ENCODE data around the gene GFRA1. TPM values are rescaled to one million over a fixed set of nuclear protein-coding genes. Genes with fewer than 3 reads are reported as not detected.

The GFRA1 gene
- total and polyA plus RNA-seq, 12 donors = 0.38 to 9.3 (median 1.7) TPM

DNA sequence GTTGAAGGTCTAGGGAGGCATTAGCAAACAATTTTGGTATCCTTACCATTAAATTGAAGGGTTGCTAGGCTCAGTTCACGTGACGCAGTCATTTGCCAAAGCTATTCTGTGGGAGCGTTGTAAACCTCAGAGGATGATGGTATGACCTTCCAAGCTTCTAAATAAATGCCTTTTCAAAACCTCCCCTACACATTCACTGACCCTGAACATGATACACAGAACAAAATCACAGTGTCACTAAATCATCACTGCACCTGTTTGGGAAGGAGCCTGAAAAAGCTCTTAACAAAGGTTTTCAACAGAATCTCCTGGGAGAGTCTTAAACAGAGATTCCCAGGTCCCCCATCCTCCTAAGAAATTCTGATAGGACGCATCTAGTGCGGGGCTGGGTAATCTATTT lies 38.0 kb upstream of the GFRA1 start:
- Histone ChIP-seq H3K36me3 (no peaks in the 10 kb centered on the region), H3K9me3 (no peaks in the 10 kb centered on the region), H3K4me3 (no peak overlapping the region), H3K27ac (no peak overlapping the region), H3K4me1 (no peaks in the 10 kb centered on the region), H3K27me3 (peaks cover 0 to 3% (median 0%) of the 10 kb centered on the region in 7 donors)
- intact Hi-C loops (cut with DNase I) = no loop called here
- TF ChIP-seq, protein P1, sequence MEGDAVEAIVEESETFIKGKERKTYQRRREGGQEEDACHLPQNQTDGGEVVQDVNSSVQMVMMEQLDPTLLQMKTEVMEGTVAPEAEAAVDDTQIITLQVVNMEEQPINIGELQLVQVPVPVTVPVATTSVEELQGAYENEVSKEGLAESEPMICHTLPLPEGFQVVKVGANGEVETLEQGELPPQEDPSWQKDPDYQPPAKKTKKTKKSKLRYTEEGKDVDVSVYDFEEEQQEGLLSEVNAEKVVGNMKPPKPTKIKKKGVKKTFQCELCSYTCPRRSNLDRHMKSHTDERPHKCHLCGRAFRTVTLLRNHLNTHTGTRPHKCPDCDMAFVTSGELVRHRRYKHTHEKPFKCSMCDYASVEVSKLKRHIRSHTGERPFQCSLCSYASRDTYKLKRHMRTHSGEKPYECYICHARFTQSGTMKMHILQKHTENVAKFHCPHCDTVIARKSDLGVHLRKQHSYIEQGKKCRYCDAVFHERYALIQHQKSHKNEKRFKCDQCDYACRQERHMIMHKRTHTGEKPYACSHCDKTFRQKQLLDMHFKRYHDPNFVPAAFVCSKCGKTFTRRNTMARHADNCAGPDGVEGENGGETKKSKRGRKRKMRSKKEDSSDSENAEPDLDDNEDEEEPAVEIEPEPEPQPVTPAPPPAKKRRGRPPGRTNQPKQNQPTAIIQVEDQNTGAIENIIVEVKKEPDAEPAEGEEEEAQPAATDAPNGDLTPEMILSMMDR (IDR thresholded peaks at IDR 0.05) = no peak
- WGBS, 2 donors = 81 to 88% methylated on average over 5 of the region's 5 CpGs
- no peak for DNase-seq
- no peak for ATAC-seq

DNA sequence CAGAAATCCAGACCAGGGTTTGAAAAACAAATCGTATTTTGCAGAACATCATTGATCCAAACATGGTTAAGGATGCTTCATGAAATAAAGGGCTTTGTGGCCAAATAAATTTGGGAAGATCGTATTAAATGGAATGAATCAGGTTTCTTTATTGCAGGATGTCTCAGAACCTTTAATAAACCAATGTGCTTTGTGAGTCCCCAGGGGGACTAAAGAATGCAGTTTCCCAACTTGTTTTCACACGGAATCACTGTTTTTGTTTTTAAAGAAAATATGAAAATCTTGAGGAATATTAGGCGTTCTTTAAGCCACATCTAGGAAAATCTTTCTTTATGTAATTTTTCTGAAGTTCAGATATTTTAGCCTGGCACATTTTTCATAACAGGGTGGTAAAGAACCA lies 34.4 kb upstream of the GFRA1 start:
- H3K4me1 ChIP-seq = no peaks in the 10 kb centered on the region
- DNase-seq = no peak
- H3K27me3 ChIP-seq = peaks cover 0 to 3% (median 0%) of the 10 kb centered on the region in 7 donors
- 65 to 77% methylated on average over 4 of the region's 4 CpGs for WGBS, 2 donors
- H3K9me3 ChIP-seq = peaks cover 0 to 12% (median 0%) of the 10 kb centered on the region in 11 donors
- TF ChIP-seq, protein P1 (IDR thresholded peaks at IDR 0.05) = no peak
- no peaks in the 10 kb centered on the region for H3K36me3 ChIP-seq
- no peak overlapping the region for H3K4me3 ChIP-seq
- no peak overlapping the region for H3K27ac ChIP-seq
- intact Hi-C loops (cut with DNase I) = no loop called here
- no peak for ATAC-seq

DNA sequence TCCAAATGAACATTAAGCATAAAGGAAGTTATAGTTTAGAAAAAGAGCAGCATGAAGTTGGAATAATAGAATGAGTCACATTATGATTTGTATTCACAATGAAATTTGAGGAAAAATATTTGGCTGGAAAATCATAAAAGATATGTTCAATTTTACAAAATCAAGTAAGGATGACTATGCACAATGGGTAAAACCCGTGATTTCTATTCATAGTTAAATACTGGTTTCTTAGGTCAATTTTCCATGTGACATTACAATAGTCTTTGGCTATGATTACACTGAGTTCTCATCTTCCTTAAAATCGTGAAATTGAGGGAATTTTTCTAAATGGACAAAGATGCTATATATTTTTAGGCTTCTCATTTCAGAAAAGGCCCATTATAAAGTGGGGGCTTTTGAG lies 33.8 kb upstream of the GFRA1 start:
- Histone ChIP-seq H3K4me1 (no peaks in the 10 kb centered on the region), H3K9me3 (peaks cover 0 to 12% (median 0%) of the 10 kb centered on the region in 11 donors), H3K36me3 (no peaks in the 10 kb centered on the region), H3K27ac (no peak overlapping the region), H3K4me3 (no peak overlapping the region), H3K27me3 (peaks cover 0 to 3% (median 0%) of the 10 kb centered on the region in 7 donors)
- 70 to 75% methylated on average over 2 of the region's 2 CpGs for WGBS, 2 donors
- DNase-seq = no peak
- no peak for ATAC-seq
- TF ChIP-seq, protein P1 (IDR thresholded peaks at IDR 0.05) = no peak
- intact Hi-C loops (cut with DNase I) = no loop called here

DNA sequence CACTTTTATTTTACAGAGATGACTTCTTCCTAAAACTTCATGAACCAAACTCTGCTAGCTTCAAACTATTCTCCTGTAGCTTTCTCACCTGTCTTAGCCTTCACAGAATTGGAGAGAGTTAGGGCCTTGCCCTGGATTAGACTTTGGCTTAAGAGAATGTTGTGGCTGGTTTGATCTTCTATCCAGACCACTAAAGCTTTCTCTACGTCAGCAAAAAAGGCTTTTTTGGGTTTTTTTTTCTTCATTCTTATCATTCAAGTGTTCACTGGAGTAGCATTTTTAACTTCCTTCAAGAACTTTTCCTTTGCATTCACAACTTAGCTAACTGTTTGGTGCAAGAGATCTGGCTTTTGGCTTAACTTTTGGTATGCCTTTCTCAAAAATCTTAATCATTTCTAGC lies 31.9 kb upstream of the GFRA1 start:
- Histone ChIP-seq H3K27me3 (no peaks in the 10 kb centered on the region), H3K4me1 (no peaks in the 10 kb centered on the region), H3K36me3 (no peaks in the 10 kb centered on the region), H3K4me3 (no peak overlapping the region), H3K27ac (no peak overlapping the region), H3K9me3 (peaks cover 0 to 12% (median 0%) of the 10 kb centered on the region in 11 donors)
- TF ChIP-seq, protein P1 (IDR thresholded peaks at IDR 0.05) = no peak
- 59 to 75% methylated on average over 1 of the region's 1 CpG for WGBS, 2 donors
- DNase-seq = no peak
- no peak for ATAC-seq
- intact Hi-C loops (cut with DNase I) = no loop called here
